Esophagus squamous epithelium (tissue), 4 donors: ENCODE results near the gene ARID3B.

ENCODE experiments used
- CTCF ChIP-seq, 6 experiments: fragments of 450-650 bp in 4 of 6; fragments of 200-600 bp in 2 of 6; sonication (generic) in 2 of 6; IDR thresholded peaks; one replicate each; pipeline ENCODE4 v1.5.1; 2016 to 2019; ENCODE audit warnings: antibody characterized with exemption in 6 of 6, mild to moderate bottlenecking in 4 of 6, moderate library complexity in 4 of 6
- POLR2A ChIP-seq, 4 donors: fragments of 450-650 bp; IDR thresholded peaks; one replicate each; pipeline ENCODE4 v1.6.1; 2017; ENCODE audit warnings: antibody characterized with exemption in 4 of 4, mild to moderate bottlenecking in 4 of 4, moderate library complexity in 3 of 4

- TF ChIP-seq CTCF (IDR thresholded peaks at IDR 0.05) (no peak), POLR2A (IDR thresholded peaks at IDR 0.05) (no peak)
Observed at GRCh38 chr15:74523982-74524381, 17.0 kb upstream of the ARID3B start.
